ENCODE results near the gene ENPP1.

- TF ChIP-seq CTCF (IDR thresholded peaks at IDR 0.05 in 2 of 3, conservative IDR thresholded peaks at IDR 0.05 in 1 of 3; ENCODE audit: insufficient read depth in 2 of 3, low read depth in 1 of 3, low read length in 3 of 3) (no peak), MAX (CRISPR knock-in tag; IDR thresholded peaks at IDR 0.05) (no peak), ZZZ3 (IDR thresholded peaks at IDR 0.05) (no peak), MIER1 (IDR thresholded peaks at IDR 0.05; ENCODE audit: low read depth) (no peak), FOXJ3 (CRISPR knock-in tag; IDR thresholded peaks at IDR 0.05) (no peak), U2AF2 (optimal IDR thresholded peaks at IDR 0.05; ENCODE audit: low read depth, low read length) (no peak), MYC (IDR thresholded peaks at IDR 0.05; ENCODE audit: low read depth, low read length) (no peak), MYC (CRISPR knock-in tag; IDR thresholded peaks at IDR 0.05; ENCODE audit: borderline replicate concordance, low read depth) (no peak), FOXK1 (CRISPR knock-in tag; IDR thresholded peaks at IDR 0.05; ENCODE audit: borderline replicate concordance) (no peak)
Measured at GRCh38 chr6:131875647-131876046, 67.8 kb downstream of the ENPP1 start.

Data from K562 (cell line).